Tibial nerve (tissue), 4 donors: ENCODE measurements around the gene MAGI1.

ENCODE experiments used
- CTCF ChIP-seq, 5 experiments: fragments of 200-600 bp in 3 of 5; fragments of 450-650 bp in 2 of 5; sonication (generic) in 3 of 5; IDR thresholded peaks; one replicate each; pipeline ENCODE4 v1.5.1; 2016 to 2019; ENCODE audit warnings: antibody characterized with exemption in 5 of 5, mild to moderate bottlenecking in 3 of 5, moderate library complexity in 2 of 5
- EP300 ChIP-seq, 2 donors: sonication (generic); formaldehyde crosslinking; IDR thresholded peaks; one replicate each; pipeline ENCODE4 v1.6.1; 2017; ENCODE audit warnings: antibody characterized with exemption in 2 of 2, mild to moderate bottlenecking in 1 of 2
- POLR2A ChIP-seq, 2 donors: fragments of 450-650 bp; IDR thresholded peaks; one replicate each; pipeline ENCODE4 v1.6.1; 2017; ENCODE audit warnings: antibody characterized with exemption in 2 of 2, mild to moderate bottlenecking in 2 of 2, moderate library complexity in 2 of 2

GRCh38 chr3:65728138-65728537 lies 310.6 kb downstream of the MAGI1 start:
- no peak for TF ChIP-seq CTCF (IDR thresholded peaks at IDR 0.05)
- TF ChIP-seq EP300 (IDR thresholded peaks at IDR 0.05), result no peak
- TF ChIP-seq POLR2A (IDR thresholded peaks at IDR 0.05), result no peak
